ENCODE data around the gene LNP1. TPM values are rescaled to one million over a fixed set of nuclear protein-coding genes. Genes with fewer than 3 reads are reported as not detected.

The LNP1 gene
- total RNA-seq, 2 donors from 2014 or later: 4.6 to 6.2 TPM

DNA sequence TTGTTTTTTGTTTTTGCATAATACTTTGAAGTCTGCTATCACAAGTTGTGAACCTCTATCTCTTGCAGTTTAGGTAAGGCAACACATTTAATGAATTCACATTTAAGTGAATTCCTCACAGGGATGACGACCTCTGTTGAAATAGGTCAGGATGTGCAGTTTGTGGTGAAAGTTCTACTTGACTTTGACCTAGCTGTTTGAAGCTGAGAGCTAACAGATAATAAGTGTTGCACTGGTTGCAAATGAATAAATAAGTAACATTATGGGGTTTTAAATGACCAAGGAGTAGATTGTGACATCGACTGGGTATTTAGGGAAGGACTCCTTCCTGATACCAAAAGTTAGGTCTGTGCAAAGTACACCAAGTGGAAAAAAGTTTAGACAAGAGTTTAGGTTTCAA, 42.9 kb upstream of the LNP1 start:
- no peaks in the 10 kb centered on the region for H3K27me3 ChIP-seq

DNA sequence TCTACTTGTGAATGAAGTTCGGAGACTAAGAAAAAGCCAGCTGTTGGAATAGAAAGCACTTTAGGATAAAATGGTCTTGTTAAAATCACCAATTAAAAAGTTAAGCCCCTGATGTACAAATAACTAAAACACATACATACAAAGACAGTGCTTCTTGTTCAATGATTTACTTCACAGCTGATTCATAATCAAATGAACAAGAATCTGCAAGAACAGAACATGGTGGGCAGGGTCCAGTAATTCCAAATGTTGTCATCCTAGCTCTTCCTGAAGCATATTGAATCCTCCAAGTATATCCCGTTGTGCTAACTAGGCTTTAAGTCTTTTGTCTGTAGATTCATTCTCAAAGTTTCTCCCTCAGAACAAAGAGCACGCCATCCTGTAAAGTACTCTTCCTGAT, 42.3 kb upstream of the LNP1 start:
- TF ChIP-seq, protein P1, sequence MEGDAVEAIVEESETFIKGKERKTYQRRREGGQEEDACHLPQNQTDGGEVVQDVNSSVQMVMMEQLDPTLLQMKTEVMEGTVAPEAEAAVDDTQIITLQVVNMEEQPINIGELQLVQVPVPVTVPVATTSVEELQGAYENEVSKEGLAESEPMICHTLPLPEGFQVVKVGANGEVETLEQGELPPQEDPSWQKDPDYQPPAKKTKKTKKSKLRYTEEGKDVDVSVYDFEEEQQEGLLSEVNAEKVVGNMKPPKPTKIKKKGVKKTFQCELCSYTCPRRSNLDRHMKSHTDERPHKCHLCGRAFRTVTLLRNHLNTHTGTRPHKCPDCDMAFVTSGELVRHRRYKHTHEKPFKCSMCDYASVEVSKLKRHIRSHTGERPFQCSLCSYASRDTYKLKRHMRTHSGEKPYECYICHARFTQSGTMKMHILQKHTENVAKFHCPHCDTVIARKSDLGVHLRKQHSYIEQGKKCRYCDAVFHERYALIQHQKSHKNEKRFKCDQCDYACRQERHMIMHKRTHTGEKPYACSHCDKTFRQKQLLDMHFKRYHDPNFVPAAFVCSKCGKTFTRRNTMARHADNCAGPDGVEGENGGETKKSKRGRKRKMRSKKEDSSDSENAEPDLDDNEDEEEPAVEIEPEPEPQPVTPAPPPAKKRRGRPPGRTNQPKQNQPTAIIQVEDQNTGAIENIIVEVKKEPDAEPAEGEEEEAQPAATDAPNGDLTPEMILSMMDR (IDR thresholded peaks at IDR 0.05): no peak
- TF ChIP-seq POLR2A (IDR thresholded peaks at IDR 0.05): no peak
- Histone ChIP-seq H3K27me3 (no peaks in the 10 kb centered on the region), H3K9me3 (no peaks in the 10 kb centered on the region), H3K27ac (no peak overlapping the region), H3K4me3 (no peak overlapping the region), H3K36me3 (replicated peaks in 1 of 2; ENCODE audit: insufficient read depth in 1 of 2, low read depth in 2 of 2) (peaks cover 0 to 10% of the 10 kb centered on the region in 2 donors), H3K4me1 (peaks cover 7% of the 10 kb centered on the region)
- DNase-seq (no peak), ATAC-seq (no peak)
- intact Hi-C loops (cut with DNase I): no loop called here
- 87 to 89% methylated on average over 3 of the region's 3 CpGs for WGBS, 2 donors

More for the DNA sequence above, 42.9 kb upstream of the LNP1 start:
- TF ChIP-seq, protein P1 (IDR thresholded peaks at IDR 0.05): no peak
- no peak for TF ChIP-seq POLR2A (IDR thresholded peaks at IDR 0.05)
- peaks cover 0 to 12% of the 10 kb centered on the region in 2 donors for H3K36me3 ChIP-seq (replicated peaks in 1 of 2; ENCODE audit: insufficient read depth in 1 of 2, low read depth in 2 of 2)
- ATAC-seq: no peak
- H3K9me3 ChIP-seq: no peaks in the 10 kb centered on the region
- WGBS, 2 donors: 89 to 92% methylated on average over 2 of the region's 2 CpGs
- H3K27ac ChIP-seq: no peak overlapping the region
- no peak for DNase-seq
- H3K4me1 ChIP-seq: peaks cover 7% of the 10 kb centered on the region
- H3K4me3 ChIP-seq: no peak overlapping the region
- intact Hi-C loops (cut with DNase I): no loop called here

DNA sequence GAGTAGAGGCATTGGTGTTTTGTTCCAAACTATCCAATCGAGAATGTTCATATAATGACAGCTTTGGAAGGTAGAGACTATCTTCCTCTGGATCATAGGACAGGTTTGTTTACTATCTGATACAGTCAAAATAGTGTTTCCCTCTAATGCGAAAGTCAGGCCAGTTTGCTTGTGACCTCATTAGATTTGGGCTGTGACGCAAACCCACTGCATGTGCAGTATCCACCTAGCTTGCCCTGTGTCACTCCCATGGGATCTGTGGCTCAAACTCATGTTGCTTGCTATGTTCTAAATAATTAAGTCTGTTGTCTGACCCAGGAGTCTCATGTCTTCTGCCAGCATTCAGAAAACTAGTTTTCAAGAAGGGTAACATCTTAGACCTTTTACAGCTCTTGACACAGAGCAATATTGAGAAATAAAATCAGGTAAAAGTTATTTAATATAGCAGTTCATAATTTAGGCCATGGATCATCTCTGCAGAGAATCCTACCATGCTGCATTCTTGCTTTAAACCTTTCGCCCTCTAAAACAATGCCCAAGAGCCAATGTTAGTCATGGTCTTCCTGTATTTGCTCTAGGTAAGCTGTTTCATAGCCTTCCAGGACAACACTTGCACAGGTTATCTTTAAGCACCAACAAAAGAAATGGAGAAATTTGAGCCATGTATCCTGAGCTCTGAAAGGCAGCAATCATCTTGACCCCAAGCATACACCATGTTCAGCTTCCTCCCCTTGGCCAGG, 40.4 kb upstream of the LNP1 start:
- H3K36me3 ChIP-seq (replicated peaks in 1 of 2; ENCODE audit: insufficient read depth in 1 of 2, low read depth in 2 of 2): peaks cover under 1 to 17% of the 10 kb centered on the region in 2 donors
- H3K4me3 ChIP-seq: no peak overlapping the region
- H3K4me1 ChIP-seq: no peaks in the 10 kb centered on the region
- no peak overlapping the region for H3K27ac ChIP-seq
- no peaks in the 10 kb centered on the region for H3K27me3 ChIP-seq
- 84 to 87% methylated on average over 4 of the region's 4 CpGs for WGBS, 2 donors
- no peaks in the 10 kb centered on the region for H3K9me3 ChIP-seq
- ATAC-seq (no peak), DNase-seq (no peak)
- TF ChIP-seq, protein P1 (IDR thresholded peaks at IDR 0.05): no peak
- TF ChIP-seq POLR2A (IDR thresholded peaks at IDR 0.05): no peak
- intact Hi-C loops (cut with DNase I): no loop called here

DNA sequence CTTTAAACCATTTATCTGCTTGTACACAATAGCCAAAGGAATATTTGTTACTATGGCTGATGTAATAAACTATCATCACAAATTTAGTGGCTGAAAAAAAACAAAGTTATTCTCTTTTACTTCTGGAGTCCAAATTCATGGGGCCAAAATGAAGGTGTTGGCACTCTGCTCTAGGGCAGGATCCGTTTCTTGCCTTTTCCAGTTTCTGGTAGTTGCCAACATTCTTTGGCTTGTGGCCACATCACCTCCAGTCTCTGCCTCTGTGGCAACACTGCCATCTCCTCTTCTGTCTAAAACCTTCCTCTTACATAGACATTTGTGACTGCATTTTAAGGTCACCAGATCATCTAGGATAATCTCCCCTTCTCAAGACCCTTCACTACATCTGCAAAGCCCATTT, 39.4 kb upstream of the LNP1 start:
- DNase-seq: no peak
- no peaks in the 10 kb centered on the region for H3K27me3 ChIP-seq
- 81 to 86% methylated on average over 1 of the region's 1 CpG for WGBS, 2 donors
- H3K36me3 ChIP-seq (replicated peaks in 1 of 2; ENCODE audit: insufficient read depth in 1 of 2, low read depth in 2 of 2): peaks cover 7 to 20% of the 10 kb centered on the region in 2 donors
- no peak overlapping the region for H3K4me3 ChIP-seq
- ATAC-seq: no peak
- TF ChIP-seq, protein P1 (IDR thresholded peaks at IDR 0.05): no peak
- TF ChIP-seq POLR2A (IDR thresholded peaks at IDR 0.05): no peak
- no peaks in the 10 kb centered on the region for H3K9me3 ChIP-seq
- intact Hi-C loops (cut with DNase I): no loop called here
- no peak overlapping the region for H3K27ac ChIP-seq
- no peaks in the 10 kb centered on the region for H3K4me1 ChIP-seq

DNA sequence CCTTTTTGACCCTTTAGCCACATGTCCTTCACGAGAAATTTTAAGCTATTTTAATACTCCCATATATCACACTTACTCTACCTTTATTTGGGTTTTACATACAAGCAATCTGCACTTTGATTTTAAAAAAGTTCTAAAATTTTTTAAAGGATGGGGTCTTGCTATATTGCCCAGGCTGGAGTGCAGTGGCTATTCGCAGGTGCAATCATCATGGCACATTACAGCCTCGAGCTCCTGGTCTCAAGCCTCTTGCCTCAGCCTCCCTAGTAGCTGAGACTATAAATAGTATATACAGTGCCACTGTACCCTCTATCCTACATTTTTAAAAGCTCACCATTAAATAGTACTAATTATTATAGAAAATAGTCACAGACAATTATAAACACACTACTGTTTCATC, 36.9 kb upstream of the LNP1 start:
- Histone ChIP-seq H3K27ac (no peak overlapping the region), H3K9me3 (no peaks in the 10 kb centered on the region), H3K36me3 (replicated peaks in 1 of 2; ENCODE audit: insufficient read depth in 1 of 2, low read depth in 2 of 2) (peaks cover 17 to 27% of the 10 kb centered on the region in 2 donors), H3K4me1 (no peaks in the 10 kb centered on the region), H3K4me3 (no peak overlapping the region), H3K27me3 (no peaks in the 10 kb centered on the region)
- 97 to 100% methylated on average over 3 of the region's 3 CpGs for WGBS, 2 donors
- ATAC-seq (no peak), DNase-seq (no peak)
- TF ChIP-seq, protein P1 (IDR thresholded peaks at IDR 0.05): no peak
- no peak for TF ChIP-seq POLR2A (IDR thresholded peaks at IDR 0.05)
- intact Hi-C loops (cut with DNase I): no loop called here

All from body of pancreas (tissue), 4 donors.